Panc1 (cell line): Measurements from ENCODE around the gene RGS13. TPM values are rescaled to one million over a fixed set of nuclear protein-coding genes. Genes with fewer than 3 reads are reported as not detected.

Source experiments
- ATAC-seq: fragments of 200-7000 bp; cut with Tn5 transposase; 2 replicates; pipeline ENCODE4 v1.9.1; 2020; ENCODE audit warnings: mild to moderate bottlenecking, moderate library complexity
- BruUV-seq: library from RNA; stranded (reverse); fragments of 400-500 nt; replicated peaks from 2 replicates; lab custom pipeline; 2021; lab: Mats Ljungman, UMichigan
- CTCF ChIA-PET: fragments of 300-600 bp; sonication (Branson Sonifier 250); formaldehyde crosslinking; loops from one replicate; lab custom pipeline; 2022; ENCODE audit warnings: antibody characterized with exemption; lab: Charles Lee
- POLR2A ChIA-PET: fragments of 300-600 bp; sonication (Branson Sonifier 250); formaldehyde crosslinking; loops from one replicate; lab custom pipeline; 2022; ENCODE audit warnings: antibody characterized with exemption; lab: Charles Lee
- DNase-seq: peaks from one replicate; pipeline ENCODE4 v3.0.0-alpha.2; 2010; ENCODE audit warnings: low read depth, low spot score
- H3K27ac ChIP-seq: 2 replicates; pipeline ENCODE4 v1.5.1; 2011; ENCODE audit warnings: mild to moderate bottlenecking, low read length, inconsistent platforms
- H3K27me3 ChIP-seq: fragments of 200-500 bp; sonication (Bioruptor generic); 2 replicates; pipeline ENCODE4 v1.6.0; 2014; ENCODE audit warnings: low read length, inconsistent platforms; ENCODE audit not compliant: control insufficient read depth, insufficient read depth
- H3K36me3 ChIP-seq: fragments of 200-500 bp; sonication (Bioruptor generic); 2 replicates; pipeline ENCODE4 v1.5.1; 2014; ENCODE audit warnings: inconsistent platforms, mild to moderate bottlenecking, low read length, moderate library complexity; ENCODE audit not compliant: control insufficient read depth, insufficient read depth
- H3K4me1 ChIP-seq: 2 replicates; pipeline ENCODE4 v1.5.1; 2011; ENCODE audit warnings: inconsistent platforms, mild to moderate bottlenecking, low read length, moderate library complexity; ENCODE audit not compliant: control insufficient read depth, insufficient read depth
- H3K4me3 ChIP-seq, 2 experiments: 2 replicates each; pipeline ENCODE4 v1.5.1; 2011 to 2012; ENCODE audit warnings: low read depth in 2 of 2, low read length in 2 of 2, mild to moderate bottlenecking in 2 of 2, inconsistent platforms in 1 of 2, moderate library complexity in 1 of 2
- H3K9me3 ChIP-seq: fragments of 200-500 bp; sonication (Bioruptor generic); 2 replicates; pipeline ENCODE4 v1.5.1; 2014; ENCODE audit warnings: low read depth, mild to moderate bottlenecking, inconsistent platforms, low read length, moderate library complexity; ENCODE audit not compliant: control insufficient read depth, insufficient read depth
- CTCF ChIP-seq: fragments of 450-650 bp; IDR thresholded peaks from 2 replicates; pipeline ENCODE4 v1.5.1; 2017; ENCODE audit warnings: mild to moderate bottlenecking
- POLR2AphosphoS5 ChIP-seq: IDR thresholded peaks from 2 replicates; pipeline ENCODE4 v1.6.1; 2012; ENCODE audit warnings: mild to moderate bottlenecking, low read depth, low read length, moderate library complexity
- REST ChIP-seq, 2 experiments: IDR thresholded peaks; 2 replicates each; pipeline ENCODE4 v1.6.1; 2011 to 2012; ENCODE audit warnings: low read depth in 2 of 2, control low read depth in 1 of 2, low read length in 1 of 2, mild to moderate bottlenecking in 1 of 2, moderate library complexity in 1 of 2; ENCODE audit not compliant: insufficient read depth in 1 of 2
- SIN3A ChIP-seq: IDR thresholded peaks from 2 replicates; pipeline ENCODE4 v1.6.1; 2012; ENCODE audit warnings: low read depth, mild to moderate bottlenecking, low read length, moderate library complexity, borderline replicate concordance; ENCODE audit not compliant: insufficient read depth
- TCF7L2 ChIP-seq: IDR thresholded peaks from 2 replicates; pipeline ENCODE4 v1.6.1; 2011; ENCODE audit warnings: mild to moderate bottlenecking, low read depth, low read length, inconsistent platforms
- in situ Hi-C: cut with HindIII; loops from 2 replicates; pipeline ENCODE4 v1.10.0; 2016; ENCODE audit warnings: low sequenced_read_pairs, low pct_unique_long_range_greater_than_20kb
- intact Hi-C: fragments of 100-400 bp; cut with micrococcal nuclease; formaldehyde crosslinking; loops from one replicate; pipeline ENCODE4 v1.10.0; 2022; ENCODE audit not compliant: unreplicated experiment
- total RNA-seq: library from RNA; stranded (reverse); gene quantifications from one replicate; pipeline ENCODE4 v1.2.1, GENCODE V29; 2021; ENCODE audit not compliant: unreplicated experiment

The RGS13 gene
- total RNA-seq, 1 experiment from 2014 or later, result not detected

- BruUV-seq, result no TSS peak
- Histone ChIP-seq H3K27me3 (no peaks in the 10 kb centered on the region), H3K36me3 (no peaks in the 10 kb centered on the region), H3K27ac (no peak overlapping the region), H3K4me3 (no peak overlapping the region), H3K9me3 (no peaks in the 10 kb centered on the region), H3K4me1 (no peaks in the 10 kb centered on the region)
- CTCF ChIA-PET, result no interaction called here
- ATAC-seq (no peak), DNase-seq (no peak)
- TF ChIP-seq TCF7L2 (no peak), SIN3A (no peak), POLR2AphosphoS5 (no peak), REST (IDR thresholded peaks at IDR 0.05; ENCODE audit: insufficient read depth in 1 of 2, low read depth in 2 of 2, low read length in 1 of 2) (no peak), CTCF (no peak)
- in situ Hi-C loops, result no loop called here
- POLR2A ChIA-PET, result no interaction called here
- intact Hi-C loops, result no loop called here
These were observed 62.8 kb downstream of the RGS13 start for GRCh38 chr1:192698731-192699130.

- H3K4me3 ChIP-seq, result no peak overlapping the region
- intact Hi-C loops, result no loop called here
- DNase-seq (no peak), ATAC-seq (no peak)
- TF ChIP-seq CTCF (no peak), SIN3A (no peak), TCF7L2 (no peak), POLR2AphosphoS5 (no peak), REST (IDR thresholded peaks at IDR 0.05; ENCODE audit: insufficient read depth in 1 of 2, low read depth in 2 of 2, low read length in 1 of 2) (no peak)
- no TSS peak for BruUV-seq
- ChIA-PET CTCF (no interaction called here), POLR2A (interaction anchor here (0.5 kb wide), 1 partner anchor 26 kb away, joined by 12 read pairs; no protein-coding TSS in a partner anchor)
- no peaks in the 10 kb centered on the region for H3K27me3 ChIP-seq
- no peaks in the 10 kb centered on the region for H3K9me3 ChIP-seq
- H3K27ac ChIP-seq, result no peak overlapping the region
- in situ Hi-C loops, result no loop called here
- H3K4me1 ChIP-seq, result no peaks in the 10 kb centered on the region
- no peaks in the 10 kb centered on the region for H3K36me3 ChIP-seq
These were observed 64.9 kb downstream of the RGS13 start for GRCh38 chr1:192700834-192701271.
